ENCODE measurements around the gene CNN1.
A peak's percentile ranks its signal among the peaks of the same experiment; 100 is the strongest.
"Not testable (repeated sequence)": the region's sequence is repeated elsewhere in the genome, so short reads cannot be mapped to it uniquely, and the experiment has no call there.

Gene CNN1

DNA sequence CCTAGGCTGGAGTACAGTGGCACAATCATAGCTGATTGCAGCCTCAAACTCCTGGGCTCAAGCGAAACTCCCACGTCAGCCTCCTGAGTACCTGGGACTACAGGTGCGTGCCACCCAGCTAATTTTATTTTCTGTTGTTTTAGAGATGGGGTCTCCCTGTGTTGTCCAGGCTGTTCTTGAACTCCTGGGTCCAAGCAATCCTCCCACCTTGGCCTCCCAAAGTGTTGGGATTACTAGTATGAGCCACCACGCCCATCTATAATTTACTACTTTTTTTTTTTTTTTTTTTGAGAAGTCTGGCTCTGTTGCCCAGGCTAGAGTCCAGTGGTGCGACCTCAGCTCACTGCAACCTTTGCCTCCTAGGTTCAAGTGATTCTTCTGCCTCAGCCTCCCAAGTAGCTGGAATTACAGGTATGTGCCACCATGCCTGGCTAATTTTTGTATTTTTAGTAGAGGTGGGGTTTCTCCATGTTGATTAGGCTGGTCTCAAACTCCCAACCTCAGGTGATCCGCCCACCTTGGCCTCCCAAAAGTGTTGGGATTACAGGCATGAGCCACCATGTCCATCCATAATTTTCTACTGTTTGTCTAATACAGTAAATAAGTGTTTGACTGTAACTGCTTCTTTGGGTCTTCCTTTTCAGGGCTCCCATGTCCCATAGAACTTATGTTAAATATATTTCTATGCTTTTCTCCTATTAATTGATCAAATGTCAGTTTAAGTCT lies 25.6 kb downstream of the CNN1 start:
- H3K27me3 ChIP-seq (ENCODE audit: control insufficient read depth in 2 of 2, insufficient read depth in 2 of 2, low read length in 2 of 2); H3K27ac ChIP-seq (ENCODE audit: low read depth in 2 of 2, low read length in 2 of 2); H3K4me1 ChIP-seq (ENCODE audit: control insufficient read depth in 2 of 2, insufficient read depth in 2 of 2, low read length in 2 of 2); H3K36me3 ChIP-seq (ENCODE audit: control insufficient read depth in 2 of 2, insufficient read depth in 2 of 2, low read length in 2 of 2); H3K9ac ChIP-seq (ENCODE audit: low read depth in 1 of 2, low read length in 2 of 2); H3K4me3 ChIP-seq (ENCODE audit: low read length in 2 of 2); H3K9me3 ChIP-seq (ENCODE audit: control insufficient read depth in 2 of 2, low read length in 2 of 2): not testable (repeated sequence)

DNA sequence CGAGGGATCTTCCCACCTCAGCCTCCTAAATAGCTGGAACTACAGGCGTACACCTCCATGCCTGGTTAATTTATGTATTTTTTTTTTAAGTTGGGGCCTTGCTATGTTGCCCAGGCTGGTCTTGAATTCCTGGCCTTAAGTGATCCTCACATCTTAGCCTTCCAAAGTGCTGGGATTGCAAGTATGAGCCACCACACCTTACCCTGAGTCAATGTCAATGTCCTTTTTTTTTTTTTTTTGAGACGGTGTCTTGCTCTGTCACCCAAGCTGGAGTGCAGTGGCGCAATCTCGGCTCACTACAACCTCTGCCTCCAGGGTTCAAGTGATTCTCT lies 27.0 kb downstream of the CNN1 start:
- not testable (repeated sequence) for H3K27me3 ChIP-seq (ENCODE audit: control insufficient read depth in 2 of 2, insufficient read depth in 2 of 2, low read length in 2 of 2); H3K27ac ChIP-seq (ENCODE audit: low read depth in 2 of 2, low read length in 2 of 2); H3K4me1 ChIP-seq (ENCODE audit: control insufficient read depth in 2 of 2, insufficient read depth in 2 of 2, low read length in 2 of 2); H3K9me3 ChIP-seq (ENCODE audit: control insufficient read depth in 2 of 2, low read length in 2 of 2); H3K36me3 ChIP-seq (ENCODE audit: control insufficient read depth in 2 of 2, insufficient read depth in 2 of 2, low read length in 2 of 2); H3K9ac ChIP-seq (ENCODE audit: low read depth in 1 of 2, low read length in 2 of 2); H3K4me3 ChIP-seq (ENCODE audit: low read length in 2 of 2)

DNA sequence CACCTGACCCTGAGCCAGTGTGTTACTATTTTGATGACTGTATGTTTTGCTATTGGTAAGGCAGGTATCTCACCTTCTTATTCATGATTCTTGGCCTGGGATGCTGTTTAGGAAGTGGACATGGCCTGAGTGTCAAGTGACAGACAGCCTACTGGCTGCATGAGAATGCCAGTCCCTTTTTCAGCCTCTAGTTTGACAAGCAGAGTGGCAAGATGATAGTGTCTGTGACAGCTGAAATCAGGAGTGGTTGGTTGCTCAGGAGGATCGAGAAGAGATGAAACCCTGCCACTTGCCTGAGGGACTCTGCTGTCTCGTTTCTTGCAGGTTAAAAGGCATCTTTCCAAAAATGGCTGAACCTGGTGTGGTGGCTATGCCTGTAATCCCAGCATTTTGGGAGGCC lies 27.5 kb downstream of the CNN1 start:
- no peak overlapping the region for H3K4me3 ChIP-seq (ENCODE audit: low read length in 2 of 2)
- no peaks in the 10 kb centered on the region for H3K4me1 ChIP-seq (ENCODE audit: control insufficient read depth in 2 of 2, insufficient read depth in 2 of 2, low read length in 2 of 2)
- H3K27me3 ChIP-seq (ENCODE audit: control insufficient read depth in 2 of 2, insufficient read depth in 2 of 2, low read length in 2 of 2) = no peaks in the 10 kb centered on the region
- H3K9ac ChIP-seq (ENCODE audit: low read depth in 1 of 2, low read length in 2 of 2) = no peak overlapping the region
- no peak overlapping the region for H3K27ac ChIP-seq (ENCODE audit: low read depth in 2 of 2, low read length in 2 of 2)
- H3K36me3 ChIP-seq (ENCODE audit: control insufficient read depth in 2 of 2, insufficient read depth in 2 of 2, low read length in 2 of 2) = no peaks in the 10 kb centered on the region
- H3K9me3 ChIP-seq (ENCODE audit: control insufficient read depth in 2 of 2, low read length in 2 of 2) = no peaks in the 10 kb centered on the region

DNA sequence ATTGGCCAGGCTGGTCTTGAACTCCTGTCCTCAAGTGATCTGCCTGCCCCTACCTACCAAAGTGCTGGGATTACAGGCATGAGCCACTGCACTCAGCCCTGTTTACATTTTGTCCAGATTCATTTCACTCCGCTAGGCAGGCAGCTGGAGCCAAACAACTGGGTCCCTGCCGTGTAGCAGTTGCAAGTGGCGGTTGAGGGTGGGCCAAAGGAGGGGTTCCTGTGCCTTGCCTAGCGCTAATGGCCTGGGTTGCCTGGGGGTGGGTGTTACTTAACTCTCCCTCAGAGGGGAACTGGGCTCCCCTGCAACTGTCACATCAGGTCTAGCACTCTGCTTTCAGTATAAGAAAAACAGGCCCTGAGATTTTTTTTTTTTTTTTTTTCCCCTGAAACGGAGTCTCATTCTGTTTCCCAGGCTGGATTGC lies 31.4 kb downstream of the CNN1 start:
- Histone ChIP-seq H3K9ac (ENCODE audit: low read depth in 1 of 2, low read length in 2 of 2) (no peak overlapping the region), H3K4me3 (ENCODE audit: low read length in 2 of 2) (no peak overlapping the region), H3K4me1 (ENCODE audit: control insufficient read depth in 2 of 2, insufficient read depth in 2 of 2, low read length in 2 of 2) (no peaks in the 10 kb centered on the region), H3K36me3 (ENCODE audit: control insufficient read depth in 2 of 2, insufficient read depth in 2 of 2, low read length in 2 of 2) (peaks cover 0 to under 1% of the 10 kb centered on the region in 2 donors), H3K9me3 (ENCODE audit: control insufficient read depth in 2 of 2, low read length in 2 of 2) (no peaks in the 10 kb centered on the region), H3K27ac (ENCODE audit: low read depth in 2 of 2, low read length in 2 of 2) (no peak overlapping the region), H3K27me3 (ENCODE audit: control insufficient read depth in 2 of 2, insufficient read depth in 2 of 2, low read length in 2 of 2) (no peaks in the 10 kb centered on the region)

DNA sequence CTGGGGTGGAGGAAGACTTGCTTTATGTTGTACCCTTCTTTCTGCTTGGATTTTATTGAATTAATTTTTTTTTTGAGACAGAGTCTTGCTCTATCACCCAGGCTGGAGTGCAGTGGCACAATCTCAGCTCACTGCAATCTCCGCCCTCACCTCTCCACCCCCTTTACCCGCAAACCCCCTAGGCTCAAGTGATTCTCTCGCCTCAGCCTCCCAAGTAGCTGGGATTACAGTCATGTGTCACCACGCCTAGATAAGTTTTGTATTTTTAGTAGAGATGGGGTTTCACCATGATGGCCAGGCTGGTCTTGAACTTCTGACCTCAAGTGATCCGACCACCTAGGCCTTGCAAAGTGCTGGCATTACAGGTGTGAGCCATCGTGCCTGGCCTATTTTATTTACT lies 34.7 kb downstream of the CNN1 start:
- not testable (repeated sequence) for H3K9me3 ChIP-seq (ENCODE audit: control insufficient read depth in 2 of 2, low read length in 2 of 2); H3K27me3 ChIP-seq (ENCODE audit: control insufficient read depth in 2 of 2, insufficient read depth in 2 of 2, low read length in 2 of 2); H3K27ac ChIP-seq (ENCODE audit: low read depth in 2 of 2, low read length in 2 of 2); H3K4me1 ChIP-seq (ENCODE audit: control insufficient read depth in 2 of 2, insufficient read depth in 2 of 2, low read length in 2 of 2); H3K4me3 ChIP-seq (ENCODE audit: low read length in 2 of 2); H3K36me3 ChIP-seq (ENCODE audit: control insufficient read depth in 2 of 2, insufficient read depth in 2 of 2, low read length in 2 of 2); H3K9ac ChIP-seq (ENCODE audit: low read depth in 1 of 2, low read length in 2 of 2)

DNA sequence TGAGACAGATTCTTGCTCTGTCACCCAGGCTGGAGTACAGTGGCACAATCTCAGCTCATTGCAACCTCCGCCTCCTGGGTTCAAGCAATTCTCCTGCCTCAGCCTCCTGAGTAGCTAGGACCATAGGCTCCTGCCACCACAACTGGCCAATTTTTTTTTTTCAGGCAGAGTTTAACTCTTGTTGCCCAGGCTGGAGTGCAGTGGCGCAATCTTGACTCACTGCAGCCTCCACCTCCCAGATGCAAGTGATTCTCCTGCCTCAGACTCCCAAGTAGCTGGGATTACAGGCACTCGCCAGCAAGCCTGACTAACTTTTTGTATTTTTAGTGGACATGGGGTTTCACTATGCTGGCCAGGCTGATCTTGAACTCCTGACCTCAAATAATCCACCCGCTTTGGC lies 35.1 kb downstream of the CNN1 start:
- H3K27me3 ChIP-seq (ENCODE audit: control insufficient read depth in 2 of 2, insufficient read depth in 2 of 2, low read length in 2 of 2); H3K4me3 ChIP-seq (ENCODE audit: low read length in 2 of 2); H3K9ac ChIP-seq (ENCODE audit: low read depth in 1 of 2, low read length in 2 of 2); H3K36me3 ChIP-seq (ENCODE audit: control insufficient read depth in 2 of 2, insufficient read depth in 2 of 2, low read length in 2 of 2); H3K9me3 ChIP-seq (ENCODE audit: control insufficient read depth in 2 of 2, low read length in 2 of 2); H3K4me1 ChIP-seq (ENCODE audit: control insufficient read depth in 2 of 2, insufficient read depth in 2 of 2, low read length in 2 of 2); H3K27ac ChIP-seq (ENCODE audit: low read depth in 2 of 2, low read length in 2 of 2): not testable (repeated sequence)

DNA sequence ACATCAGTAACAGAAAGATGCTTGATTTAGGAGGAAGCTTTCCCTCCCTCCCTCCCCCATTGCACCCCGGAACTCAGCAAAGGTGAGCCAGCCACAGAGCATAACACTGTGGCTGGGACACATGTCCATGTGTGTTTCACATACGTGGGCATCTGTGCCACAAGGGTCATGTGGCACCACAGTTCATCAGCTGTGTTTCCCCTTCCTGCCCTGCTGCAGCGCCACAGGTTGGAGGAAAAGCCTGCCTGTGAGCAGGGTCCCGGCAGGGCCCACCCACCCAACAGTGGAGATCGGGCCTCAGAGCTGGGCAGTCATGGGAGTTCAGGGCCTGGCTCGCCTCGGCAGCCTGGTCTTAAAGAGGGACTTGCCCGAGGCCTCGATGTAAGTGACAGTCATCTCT lies 36.0 kb downstream of the CNN1 start:
- Histone ChIP-seq H3K9ac (ENCODE audit: low read depth in 1 of 2, low read length in 2 of 2) (no peak overlapping the region), H3K4me1 (ENCODE audit: control insufficient read depth in 2 of 2, insufficient read depth in 2 of 2, low read length in 2 of 2) (peaks cover 4 to 9% of the 10 kb centered on the region in 2 donors), H3K27me3 (ENCODE audit: control insufficient read depth in 2 of 2, insufficient read depth in 2 of 2, low read length in 2 of 2) (no peaks in the 10 kb centered on the region), H3K9me3 (ENCODE audit: control insufficient read depth in 2 of 2, low read length in 2 of 2) (no peaks in the 10 kb centered on the region), H3K27ac (ENCODE audit: low read depth in 2 of 2, low read length in 2 of 2) (no peak overlapping the region), H3K36me3 (ENCODE audit: control insufficient read depth in 2 of 2, insufficient read depth in 2 of 2, low read length in 2 of 2) (peaks cover 0 to 3% of the 10 kb centered on the region in 2 donors), H3K4me3 (ENCODE audit: low read length in 2 of 2) (no peak overlapping the region)

DNA sequence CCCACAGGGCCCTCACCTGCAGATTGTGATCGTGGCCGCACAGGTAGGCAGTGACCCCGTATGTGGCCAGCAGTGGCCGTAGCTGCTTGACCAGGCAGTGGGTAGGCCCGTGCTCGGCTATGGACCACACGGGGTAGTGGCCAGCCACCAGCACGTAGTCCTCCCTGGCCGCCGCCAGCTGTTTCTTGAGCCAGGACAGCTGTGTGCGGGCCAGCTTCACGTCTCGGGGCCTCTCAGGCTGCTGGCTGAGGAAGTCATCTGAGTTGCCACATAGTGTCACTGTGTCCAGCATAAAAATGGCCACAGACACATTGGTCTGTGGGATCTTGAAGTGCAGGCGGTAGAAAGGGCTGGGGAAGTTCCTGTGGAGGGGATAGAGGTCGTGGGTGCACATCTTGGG lies 37.6 kb downstream of the CNN1 start:
- Histone ChIP-seq H3K4me1 (ENCODE audit: control insufficient read depth in 2 of 2, insufficient read depth in 2 of 2, low read length in 2 of 2) (peaks cover 9 to 10% of the 10 kb centered on the region in 2 donors), H3K9ac (ENCODE audit: low read depth in 1 of 2, low read length in 2 of 2) (no peak overlapping the region), H3K27me3 (ENCODE audit: control insufficient read depth in 2 of 2, insufficient read depth in 2 of 2, low read length in 2 of 2) (no peaks in the 10 kb centered on the region), H3K4me3 (ENCODE audit: low read length in 2 of 2) (no peak overlapping the region), H3K36me3 (ENCODE audit: control insufficient read depth in 2 of 2, insufficient read depth in 2 of 2, low read length in 2 of 2) (peaks cover 0 to 3% of the 10 kb centered on the region in 2 donors), H3K27ac (ENCODE audit: low read depth in 2 of 2, low read length in 2 of 2) (peak overlapping the region in 1 of 2 donors; percentile 71), H3K9me3 (ENCODE audit: control insufficient read depth in 2 of 2, low read length in 2 of 2) (no peaks in the 10 kb centered on the region)

DNA sequence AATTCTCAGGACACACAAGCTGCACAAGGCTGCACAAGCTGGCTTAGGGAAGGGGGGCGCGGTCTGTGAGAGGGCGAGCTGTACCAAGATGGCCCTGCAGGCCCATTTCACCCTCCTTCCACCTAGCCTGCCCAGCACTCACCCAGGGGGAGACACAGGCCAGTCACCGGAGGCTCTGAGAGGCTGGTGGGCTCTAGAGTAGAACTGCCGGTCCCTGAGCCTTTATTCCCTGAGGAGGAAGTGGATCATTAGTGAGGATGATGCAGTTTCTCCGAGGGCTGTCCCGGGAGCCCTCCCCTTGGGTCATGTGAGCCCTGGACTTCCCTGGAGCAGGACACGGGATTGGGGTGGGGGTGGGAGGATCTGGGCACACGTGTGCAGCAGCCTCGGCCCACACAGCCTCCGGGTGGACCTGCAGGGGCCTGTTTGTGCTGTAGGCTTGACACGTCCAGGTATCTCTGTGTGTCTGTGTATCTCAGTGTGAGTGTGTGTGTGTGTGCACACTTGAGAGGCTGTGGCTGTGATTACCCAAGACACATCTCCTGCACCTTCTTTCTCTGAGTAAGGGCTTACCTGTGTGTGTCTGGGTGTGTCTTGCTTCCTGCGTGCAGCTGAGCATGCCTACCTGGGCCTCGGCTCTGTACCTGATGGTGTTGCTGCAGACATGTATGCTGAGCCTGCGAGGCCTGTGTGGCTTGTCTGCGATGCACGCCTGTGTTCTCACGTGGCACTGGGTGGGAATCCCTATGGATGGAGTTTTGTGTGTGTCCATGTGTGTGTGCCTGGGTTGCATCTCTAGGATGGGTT lies 39.0 kb downstream of the CNN1 start, which contains the start of gene ACP5:
ACP5 (minus strand) TSS at position 195 of the 807 bp plus-strand sequence. CDS start 328 bp downstream, outside the sequence.
- Histone ChIP-seq H3K9ac (ENCODE audit: low read depth in 1 of 2, low read length in 2 of 2) (peak within 1 kb of the TSS; percentile 41 to 48), H3K27ac (ENCODE audit: low read depth in 2 of 2, low read length in 2 of 2) (peak within 1 kb of the TSS; percentile 53 to 71)

DNA sequence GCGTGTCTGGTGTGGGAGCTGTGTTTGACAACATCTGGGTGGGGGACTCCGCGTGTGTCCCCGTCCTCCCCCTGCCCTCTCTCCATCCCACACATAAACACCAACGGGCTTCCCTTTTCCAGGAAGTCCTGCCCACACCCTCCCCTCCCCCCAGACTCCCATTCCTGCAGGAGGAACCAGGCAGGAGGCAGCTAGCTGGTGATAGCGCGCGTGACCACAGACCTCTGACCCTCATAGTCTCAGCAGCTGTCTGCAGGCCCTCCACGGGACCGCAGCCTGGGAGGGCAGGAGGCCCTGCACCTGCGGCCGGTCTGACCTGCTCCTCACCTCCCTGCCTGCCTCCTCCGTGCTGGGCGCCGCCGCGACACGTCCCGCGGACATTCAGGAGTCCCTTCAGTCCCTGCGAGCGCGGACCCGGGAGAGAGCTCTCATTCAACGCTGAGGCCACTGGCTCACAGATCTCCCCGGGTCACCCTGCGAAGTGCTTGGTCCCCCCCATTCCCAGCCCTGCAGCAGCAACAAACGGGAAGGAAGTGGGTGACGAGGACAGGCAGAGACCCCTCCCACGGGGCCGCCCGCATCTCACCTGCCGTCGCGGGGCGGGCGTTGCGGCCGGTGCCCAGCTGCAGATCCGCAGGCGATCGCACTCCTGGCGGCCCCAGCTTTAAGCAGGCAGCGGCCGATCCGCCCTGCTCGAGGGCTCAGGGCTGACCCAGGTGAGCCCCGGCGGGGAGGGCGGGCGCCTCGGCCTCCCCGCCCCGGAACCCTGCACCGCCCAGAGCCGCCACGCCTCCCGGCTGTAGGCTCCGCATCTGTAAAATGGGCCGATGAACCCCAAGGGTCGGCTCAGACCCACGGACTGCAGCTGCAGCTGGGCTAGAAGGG lies 39.8 kb downstream of the CNN1 start:
- H3K27ac ChIP-seq (ENCODE audit: low read depth in 2 of 2, low read length in 2 of 2) = peak overlapping the region; percentile 53 to 71
- peak overlapping the region; percentile 41 to 48 for H3K9ac ChIP-seq (ENCODE audit: low read depth in 1 of 2, low read length in 2 of 2)

More for the DNA sequence above, 39.0 kb downstream of the CNN1 start, which contains the start of gene ACP5:
- Histone ChIP-seq H3K4me3 (ENCODE audit: low read length in 2 of 2) (peak within 1 kb of the TSS; percentile 37 to 73), H3K4me1 (ENCODE audit: control insufficient read depth in 2 of 2, insufficient read depth in 2 of 2, low read length in 2 of 2) (peaks cover 9 to 10% of the 10 kb centered on the region in 2 donors), H3K9me3 (ENCODE audit: control insufficient read depth in 2 of 2, low read length in 2 of 2) (no peaks in the 10 kb centered on the region), H3K27me3 (ENCODE audit: control insufficient read depth in 2 of 2, insufficient read depth in 2 of 2, low read length in 2 of 2) (no peaks in the 10 kb centered on the region), H3K36me3 (ENCODE audit: control insufficient read depth in 2 of 2, insufficient read depth in 2 of 2, low read length in 2 of 2) (peaks cover 0 to 3% of the 10 kb centered on the region in 2 donors)

More for the DNA sequence above, 39.8 kb downstream of the CNN1 start:
- Histone ChIP-seq H3K27me3 (ENCODE audit: control insufficient read depth in 2 of 2, insufficient read depth in 2 of 2, low read length in 2 of 2) (no peaks in the 10 kb centered on the region), H3K4me3 (ENCODE audit: low read length in 2 of 2) (peak overlapping the region; percentile 37 to 73), H3K36me3 (ENCODE audit: control insufficient read depth in 2 of 2, insufficient read depth in 2 of 2, low read length in 2 of 2) (peaks cover 0 to 3% of the 10 kb centered on the region in 2 donors), H3K4me1 (ENCODE audit: control insufficient read depth in 2 of 2, insufficient read depth in 2 of 2, low read length in 2 of 2) (peaks cover 9 to 10% of the 10 kb centered on the region in 2 donors), H3K9me3 (ENCODE audit: control insufficient read depth in 2 of 2, low read length in 2 of 2) (no peaks in the 10 kb centered on the region)
